Stimulated activated CD4-positive, alpha-beta T cell treated with anti-CD3 and anti-CD28 coated beads, Interleukin-12 subunit alpha, Interleukin-12 subunit beta, amount 100 ng/mL, for 48 hours (primary cell): ENCODE measurements around the gene CELA2B.
"Not testable (repeated sequence)": the region's sequence is repeated elsewhere in the genome, so short reads cannot be mapped to it uniquely, and the experiment has no call there.

Experiments
- DNase-seq, 3 donors: peaks; one replicate each; pipeline ENCODE4 v3.0.0-alpha.2; 2020; ENCODE audit warnings: low read depth in 2 of 3, low spot score in 1 of 3

Gene CELA2B

GRCh38 chr1:15444468-15445389, 31.2 kb upstream of the CELA2B start:
- DNase-seq: no peak

- no peak for DNase-seq
These were observed 30.3 kb upstream of the CELA2B start for GRCh38 chr1:15445390-15446122.

- DNase-seq: no peak
These were observed 29.7 kb upstream of the CELA2B start for GRCh38 chr1:15446212-15446611.

DNA sequence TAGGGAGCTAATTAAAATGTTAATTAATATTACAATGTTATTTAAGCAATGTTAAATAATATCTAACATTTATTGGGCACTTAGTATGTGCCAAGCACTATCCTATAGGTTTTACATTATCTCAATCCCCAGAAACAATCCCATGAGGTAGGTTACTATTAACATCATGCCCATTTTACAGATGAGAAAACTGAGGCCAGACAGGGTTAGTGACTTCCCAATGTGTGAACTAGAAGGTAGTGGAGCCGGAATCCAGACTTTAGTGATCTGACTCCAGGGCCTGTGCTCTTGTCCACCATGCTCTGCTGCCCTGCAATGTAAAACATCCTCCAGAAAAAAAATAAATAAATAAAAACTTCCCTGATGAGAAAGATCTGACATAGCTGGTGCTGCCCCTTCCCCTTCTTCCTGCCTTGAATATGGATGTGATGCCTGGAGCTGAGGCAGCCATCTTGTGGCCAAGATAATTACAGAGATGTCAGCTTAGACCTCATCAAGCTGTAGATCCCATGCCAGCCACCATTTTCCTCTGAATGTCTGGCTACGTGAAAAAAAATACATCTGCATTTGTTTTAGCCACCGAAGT, 26.9 kb upstream of the CELA2B start:
- DNase-seq: no peak

DNA sequence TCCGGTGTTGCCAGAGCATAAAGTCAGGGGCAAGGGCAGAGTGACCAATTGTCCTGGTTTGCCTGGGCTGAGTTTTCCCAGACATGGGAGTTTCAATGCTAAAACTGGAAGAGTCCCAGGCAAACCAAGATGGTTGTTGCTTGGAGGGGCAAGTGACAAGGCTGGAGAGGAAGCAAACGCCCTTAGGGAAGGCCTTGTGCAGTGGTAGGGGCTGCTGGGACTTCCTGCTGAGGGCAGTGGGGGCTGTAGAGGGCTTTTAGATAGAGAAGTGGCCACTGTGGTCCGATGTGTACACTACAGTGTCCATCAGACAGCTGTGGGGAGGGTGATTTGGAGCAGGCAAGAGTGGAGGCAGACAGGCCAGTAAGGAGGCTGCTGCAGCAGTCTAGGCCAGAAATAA, 26.3 kb upstream of the CELA2B start:
- no peak for DNase-seq

- DNase-seq: no peak
These were observed 24.7 kb upstream of the CELA2B start for GRCh38 chr1:15451014-15451722.

DNA sequence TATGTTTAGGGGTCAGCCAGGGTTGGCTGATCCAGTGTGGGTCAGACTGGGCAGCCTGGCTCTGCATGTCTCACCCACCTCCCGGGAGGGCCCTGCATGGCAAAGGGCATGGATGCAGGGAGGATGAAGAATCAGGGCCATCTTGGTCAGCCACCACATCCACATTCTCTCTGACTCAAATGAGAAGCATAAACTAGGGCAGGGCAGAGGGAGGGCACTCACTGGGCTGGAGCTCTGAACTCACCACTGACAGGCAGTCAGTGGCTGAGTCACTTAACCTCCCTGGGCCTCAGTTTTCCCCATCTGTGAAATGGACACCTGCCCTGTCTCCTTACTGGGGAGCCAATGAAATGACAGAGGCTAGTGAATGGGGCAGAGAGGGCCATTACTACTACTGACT, 23.7 kb upstream of the CELA2B start:
- DNase-seq: no peak

DNA sequence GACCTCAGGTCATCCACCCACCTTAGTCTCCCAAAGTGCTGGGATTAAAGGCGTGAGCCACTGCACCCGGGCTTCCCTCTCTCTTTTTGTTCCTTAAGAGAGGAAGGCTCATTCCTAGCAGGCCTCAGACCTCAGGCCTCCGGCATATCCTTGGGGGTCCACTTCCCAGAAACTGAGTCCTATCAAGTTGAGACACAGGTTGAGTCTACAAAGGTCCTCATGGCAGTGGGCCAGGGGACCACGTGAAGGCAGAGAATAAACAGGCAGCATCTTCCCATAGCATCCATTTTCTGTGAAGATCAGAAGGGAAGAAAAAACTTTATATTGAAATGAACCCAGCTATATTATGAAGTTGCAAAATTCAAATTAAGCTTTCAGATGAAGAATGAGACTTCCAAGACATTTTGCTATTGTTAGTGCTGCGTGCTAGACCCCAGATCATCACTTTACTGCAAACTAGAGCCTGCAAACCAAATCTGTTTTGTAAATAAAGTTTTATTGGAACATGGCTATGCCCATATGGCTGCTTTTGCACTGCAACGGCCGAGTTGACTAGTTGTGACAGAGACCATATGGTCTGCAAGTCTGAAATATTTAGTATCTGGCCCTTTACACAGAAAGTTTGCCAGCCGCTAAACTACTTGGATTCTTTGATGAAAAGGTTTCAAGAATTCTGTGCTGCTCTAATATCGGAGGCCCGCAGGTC, 22.9 kb upstream of the CELA2B start:
- no peak for DNase-seq

GRCh38 chr1:15453734-15454133, 22.2 kb upstream of the CELA2B start:
- DNase-seq: no peak

DNA sequence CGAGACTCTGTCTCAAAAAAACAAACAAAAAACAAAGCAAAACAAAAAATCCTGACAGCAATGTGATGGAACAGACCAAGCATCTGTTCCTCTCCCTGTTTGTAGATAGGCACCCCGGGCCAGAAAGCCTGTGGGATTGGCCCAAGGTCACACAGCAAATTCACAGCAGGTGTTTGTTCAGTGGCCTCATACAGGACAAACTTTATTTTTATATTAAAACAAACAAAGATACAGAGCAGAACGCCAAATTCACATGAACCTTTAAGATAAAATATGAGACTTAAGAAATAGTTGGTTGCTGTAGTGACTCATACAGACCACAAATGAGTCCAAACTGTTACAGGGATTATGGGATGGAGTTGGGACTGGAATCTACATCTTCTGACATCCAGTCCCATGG, 21.6 kb upstream of the CELA2B start:
- DNase-seq: no peak

DNA sequence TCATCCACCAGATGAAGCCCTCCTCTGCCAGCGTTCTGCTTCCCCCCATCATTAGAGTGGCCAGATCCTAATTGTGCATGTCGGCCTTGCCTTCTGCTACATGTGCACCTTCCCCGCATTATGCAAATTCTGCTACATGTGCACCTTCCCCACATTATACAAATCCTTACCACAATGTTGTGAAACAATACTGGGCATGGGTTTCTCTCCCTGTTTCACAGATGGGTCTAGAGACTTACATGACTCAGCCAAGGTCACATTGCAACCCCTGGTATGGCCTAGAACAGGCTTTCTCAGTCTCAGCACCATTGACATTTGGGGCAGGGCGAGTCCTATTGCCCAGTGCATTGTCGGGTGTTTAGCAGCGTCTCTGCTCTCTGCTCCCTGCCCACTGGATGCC, 20.4 kb upstream of the CELA2B start:
- no peak for DNase-seq

GRCh38 chr1:15456313-15456954, 19.5 kb upstream of the CELA2B start, which contains the start of gene CELA2A:
TSS of gene CELA2A (plus strand) at chr1:15456732. CDS start at chr1:15456754, 22 bp downstream.
- DNase-seq: no peak

DNA sequence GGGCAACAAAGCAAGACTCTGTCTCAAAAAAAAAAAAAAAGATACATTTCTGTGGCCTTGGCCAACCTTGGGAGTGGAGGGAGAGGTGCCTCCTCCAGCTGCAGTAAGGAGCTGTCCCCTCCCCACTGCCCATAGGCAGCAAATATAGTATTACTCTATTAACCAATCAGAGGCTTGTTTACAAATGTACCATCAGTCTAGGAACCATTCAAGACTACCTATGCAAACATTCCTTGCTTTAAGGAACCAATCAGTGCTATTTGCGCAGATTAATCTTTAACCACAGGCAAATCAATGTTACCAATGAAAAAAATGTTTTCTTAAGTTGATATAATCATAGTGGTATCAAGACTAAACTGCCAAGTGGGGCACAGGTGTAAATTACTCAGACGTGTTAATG, 18.3 kb upstream of the CELA2B start:
- DNase-seq: no peak

DNA sequence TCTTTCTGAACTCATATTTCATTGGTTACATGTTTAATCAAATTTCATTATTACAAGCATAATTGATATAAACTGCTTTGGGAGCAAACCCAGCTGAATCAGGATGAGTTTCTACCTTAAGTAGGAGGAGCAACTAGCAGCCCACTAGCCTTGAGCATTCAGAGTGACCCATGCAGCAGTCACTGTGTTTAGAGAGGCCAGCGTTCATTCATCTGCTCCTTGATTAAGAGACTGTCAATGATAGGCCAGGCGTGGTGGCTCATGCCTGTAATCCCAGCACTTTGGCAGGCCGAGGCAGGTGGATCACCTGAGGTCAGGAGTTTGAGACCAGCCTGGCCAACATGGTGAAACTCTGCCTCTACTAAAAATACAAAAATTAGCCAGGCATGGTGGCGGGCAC, 17.5 kb upstream of the CELA2B start:
- not testable (repeated sequence) for DNase-seq

GRCh38 chr1:15459771-15460707, 15.9 kb upstream of the CELA2B start:
- no peak for DNase-seq

DNA sequence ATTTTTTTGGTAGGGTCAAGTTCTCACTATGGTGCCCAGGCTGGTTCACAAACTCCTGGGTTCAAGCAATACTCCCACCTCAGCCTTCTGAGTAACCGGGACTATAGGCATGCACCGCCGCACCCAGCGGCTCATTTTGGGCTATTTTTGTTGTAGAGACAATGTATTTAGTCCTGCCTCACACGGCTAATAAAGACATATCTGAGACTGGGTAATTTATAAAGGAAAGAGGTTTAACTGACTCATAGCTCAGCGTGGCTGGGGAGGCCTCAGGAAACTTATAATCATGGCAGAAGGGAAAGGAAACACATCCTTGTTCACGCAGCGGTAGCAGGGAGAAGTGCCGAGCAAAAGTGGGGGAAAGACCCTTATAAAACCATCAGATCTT, 15.2 kb upstream of the CELA2B start:
- DNase-seq: no peak

GRCh38 chr1:15463064-15463800, 12.7 kb upstream of the CELA2B start:
- DNase-seq: not testable (repeated sequence)

GRCh38 chr1:15463926-15464322, 12.0 kb upstream of the CELA2B start:
- not testable (repeated sequence) for DNase-seq
